ENCODE measurements around the gene HDAC10. TPM values are rescaled to one million over a fixed set of nuclear protein-coding genes. Genes with fewer than 3 reads are reported as not detected.

Gene HDAC10
- total RNA-seq, 2 donors from 2014 or later, result 40.5 to 59.1 TPM

DNA sequence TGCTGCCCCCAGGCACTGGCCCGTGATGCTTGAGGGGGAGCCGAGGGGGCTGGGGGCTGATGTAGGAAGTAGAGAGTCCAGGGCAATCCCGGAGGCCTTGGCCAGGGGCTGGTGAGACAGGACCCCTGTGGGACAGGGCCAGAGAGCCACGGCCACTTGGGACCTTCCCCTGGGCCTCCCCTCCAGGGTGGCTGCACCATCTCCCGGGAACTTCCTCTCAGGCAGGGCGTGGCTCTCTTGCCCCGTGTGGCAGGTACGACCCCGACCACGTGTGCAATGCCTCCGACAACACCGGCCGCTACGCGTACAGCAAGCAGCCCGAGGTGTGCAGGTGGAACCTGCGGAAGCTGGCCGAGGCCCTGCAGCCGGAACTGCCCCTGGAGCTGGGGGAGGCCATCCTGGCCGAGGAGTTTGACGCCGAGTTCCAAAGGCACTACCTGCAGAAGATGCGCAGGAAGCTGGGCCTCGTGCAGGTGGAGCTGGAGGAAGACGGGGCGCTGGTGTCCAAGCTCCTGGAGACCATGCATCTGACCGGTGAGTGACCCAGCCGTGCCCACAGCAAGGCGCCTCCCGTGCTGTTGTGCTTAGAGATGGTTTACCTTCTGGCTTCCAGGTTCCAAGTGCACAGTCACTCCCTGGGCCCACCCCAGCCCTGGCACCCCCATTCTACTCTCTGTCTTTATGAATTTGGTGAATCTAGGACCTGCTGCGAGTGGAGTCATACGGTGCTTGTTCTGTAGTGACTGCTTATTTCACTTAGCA is 40.5 kb downstream of the HDAC10 start:
- Histone ChIP-seq H3K9me3 (no peaks in the 10 kb centered on the region), H3K9ac (ENCODE audit: low read depth in 2 of 2, low read length in 2 of 2) (no peak overlapping the region), H3K36me3 (peaks cover 5% of the 10 kb centered on the region), H3K4me3 (no peak overlapping the region), H3K4me1 (no peaks in the 10 kb centered on the region), H3K27ac (no peak overlapping the region), H3K27me3 (no peaks in the 10 kb centered on the region)
- intact Hi-C loops (cut with DNase I), result no loop called here
- TF ChIP-seq CTCF (IDR thresholded peaks at IDR 0.05), result no peak
- DNase-seq, result no peak

- DNase-seq, result peak; percentile 70
- Histone ChIP-seq H3K4me1 (no peaks in the 10 kb centered on the region), H3K9me3 (no peaks in the 10 kb centered on the region), H3K27ac (no peak overlapping the region), H3K36me3 (peaks cover 5% of the 10 kb centered on the region), H3K4me3 (no peak overlapping the region), H3K27me3 (no peaks in the 10 kb centered on the region), H3K9ac (ENCODE audit: low read depth in 2 of 2, low read length in 2 of 2) (no peak overlapping the region)
- peak; percentile 73 for TF ChIP-seq CTCF (IDR thresholded peaks at IDR 0.05)
- intact Hi-C loops (cut with DNase I), result loop anchor here (2.0 kb wide), 1 partner anchor 59 kb away; no protein-coding TSS in a partner anchor
Measured at GRCh38 chr22:50209893-50210292, 41.2 kb downstream of the HDAC10 start.

DNA sequence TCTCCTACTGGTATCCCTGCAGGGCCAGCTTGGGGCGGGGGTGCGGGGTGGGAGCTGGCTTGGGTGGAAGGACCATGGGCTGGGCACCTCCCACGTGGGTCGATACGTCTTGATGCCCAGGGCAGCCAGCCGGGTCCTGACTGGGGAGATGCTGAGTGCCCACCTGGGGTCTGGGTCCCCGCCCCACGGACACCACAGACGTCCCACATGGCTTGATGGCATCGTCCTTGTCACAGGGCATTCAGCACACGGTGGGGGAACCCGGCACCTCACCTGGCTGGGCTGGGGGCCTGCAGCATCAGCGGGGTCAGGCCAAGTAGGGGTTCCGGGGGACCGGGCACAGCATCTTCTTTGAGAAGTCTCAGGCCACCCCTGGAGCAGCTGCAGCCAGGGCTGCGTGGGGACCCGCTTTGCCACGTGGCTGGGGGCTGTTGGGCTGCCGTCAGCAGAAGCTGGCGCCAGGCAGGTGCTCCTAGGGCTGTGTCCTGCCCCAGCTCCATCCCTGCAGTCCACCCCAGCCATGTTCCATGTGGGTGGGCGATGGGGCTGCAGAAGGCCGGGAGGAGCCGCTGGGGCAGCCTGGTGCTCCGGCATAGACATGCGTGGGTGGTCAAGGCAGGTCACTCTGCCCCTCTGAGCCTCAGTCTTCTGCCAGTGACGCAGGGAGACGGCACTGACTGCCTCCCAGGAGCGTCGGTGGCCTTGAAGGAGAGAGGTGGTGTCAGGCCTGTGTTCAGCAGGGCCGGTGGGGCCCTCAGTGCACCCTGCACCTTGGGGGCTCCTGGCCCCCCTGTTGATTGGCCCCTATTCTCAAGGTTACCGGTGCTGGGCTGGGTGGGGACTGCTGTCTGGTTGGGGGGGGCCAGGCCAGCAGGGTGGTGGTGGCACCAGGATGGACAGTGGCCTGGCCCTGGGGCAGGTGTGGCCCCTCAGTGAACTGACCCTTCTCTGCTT is 41.8 kb downstream of the HDAC10 start:
- no peak for TF ChIP-seq CTCF (IDR thresholded peaks at IDR 0.05)
- Histone ChIP-seq H3K9me3 (no peaks in the 10 kb centered on the region), H3K4me1 (no peaks in the 10 kb centered on the region), H3K27me3 (no peaks in the 10 kb centered on the region), H3K9ac (ENCODE audit: low read depth in 2 of 2, low read length in 2 of 2) (no peak overlapping the region), H3K36me3 (peaks cover 5% of the 10 kb centered on the region), H3K4me3 (no peak overlapping the region), H3K27ac (no peak overlapping the region)
- no peak for DNase-seq
- intact Hi-C loops (cut with DNase I), result loop anchor here (2.0 kb wide), 1 partner anchor 58 kb away; no protein-coding TSS in a partner anchor

GRCh38 chr22:50208430-50208938 is 42.6 kb downstream of the HDAC10 start:
- no peaks in the 10 kb centered on the region for H3K9me3 ChIP-seq
- no peak for DNase-seq
- H3K9ac ChIP-seq (ENCODE audit: low read depth in 2 of 2, low read length in 2 of 2), result no peak overlapping the region
- H3K36me3 ChIP-seq, result peaks cover 5% of the 10 kb centered on the region
- no peak overlapping the region for H3K4me3 ChIP-seq
- no peak overlapping the region for H3K27ac ChIP-seq
- no peak for TF ChIP-seq CTCF (IDR thresholded peaks at IDR 0.05)
- intact Hi-C loops (cut with DNase I), result loop anchor here (2.0 kb wide), 1 partner anchor 58 kb away; no protein-coding TSS in a partner anchor
- H3K4me1 ChIP-seq, result no peaks in the 10 kb centered on the region
- no peaks in the 10 kb centered on the region for H3K27me3 ChIP-seq
